B cell (primary cell): ENCODE results near the gene ORAI3. TPM values are rescaled to one million over a fixed set of nuclear protein-coding genes. Genes with fewer than 3 reads are reported as not detected.

Experiments used
- ATAC-seq: fragments of 200-7000 bp; cut with Tn5 transposase; one replicate; pipeline ENCODE4 v1.10.0; 2021; ENCODE audit warnings: low read depth, mild to moderate bottlenecking, moderate number of reproducible peaks, moderate library complexity
- CTCF ChIA-PET: fragments of 350-600 bp; sonication (Branson Sonifier 250); formaldehyde crosslinking; loops from one replicate; lab custom pipeline; 2021; ENCODE audit warnings: antibody characterized with exemption, inconsistent platforms; lab: Charles Lee
- POLR2A ChIA-PET: fragments of 350-600 bp; sonication (Branson Sonifier 250); formaldehyde crosslinking; loops from one replicate; lab custom pipeline; 2021; ENCODE audit warnings: antibody characterized with exemption; lab: Charles Lee
- DNase-seq: peaks from one replicate; pipeline ENCODE4 v3.0.0; 2013
- H2AFZ ChIP-seq: 2 replicates; pipeline ENCODE4 v1.6.1; 2012; ENCODE audit warnings: mild to moderate bottlenecking, low read depth, low read length; ENCODE audit not compliant: insufficient read depth, poor library complexity, severe bottlenecking
- H3K27ac ChIP-seq, 2 donors: 1 replicate in 1 of 2; 2 replicates in 1 of 2; pipeline ENCODE4 v1.5.1; 2012 to 2013; ENCODE audit warnings: low read length in 2 of 2, mild to moderate bottlenecking in 2 of 2, moderate library complexity in 1 of 2
- H3K27me3 ChIP-seq, 4 experiments: fragments of 200-600 bp in 1 of 4; sonication (generic) in 1 of 4; replicated peaks in 1 of 4; 1 replicate in 2 of 4; 2 replicates in 2 of 4; pipeline versions ENCODE4 v1.6.1 to v1.7.0; 2013 to 2016; ENCODE audit warnings: low read length in 3 of 4, mild to moderate bottlenecking in 2 of 4, mixed read lengths in 1 of 4, moderate library complexity in 1 of 4; ENCODE audit not compliant: insufficient read depth in 4 of 4, control insufficient read depth in 3 of 4; ENCODE audit errors: control extremely low read depth in 1 of 4
- H3K36me3 ChIP-seq, 2 experiments: replicated peaks in 1 of 2; 1 replicate in 1 of 2; 2 replicates in 1 of 2; pipeline versions ENCODE4 v1.6.1 to v1.7.1; 2013; ENCODE audit warnings: low read length in 1 of 2; ENCODE audit not compliant: insufficient read depth in 2 of 2, control insufficient read depth in 1 of 2; ENCODE audit errors: control extremely low read depth in 1 of 2, extremely low read depth in 1 of 2
- H3K4me1 ChIP-seq, 2 donors: fragments of 200-600 bp in 1 of 2; sonication (generic) in 1 of 2; 1 replicate in 1 of 2; 2 replicates in 1 of 2; pipeline versions ENCODE4 v1.5.1 to v1.6.1; 2013 to 2017; ENCODE audit warnings: low read length in 2 of 2; ENCODE audit not compliant: control insufficient read depth in 2 of 2, insufficient read depth in 2 of 2
- H3K4me2 ChIP-seq: replicated peaks from 2 replicates; pipeline ENCODE3; 2012; ENCODE audit warnings: mild to moderate bottlenecking, low read depth, low read length; ENCODE audit not compliant: poor library complexity, severe bottlenecking
- H3K4me3 ChIP-seq, 5 experiments: fragments of 200-600 bp in 1 of 5; sonication (generic) in 1 of 5; 1 replicate in 3 of 5; 2 replicates in 2 of 5; pipeline versions ENCODE4 v1.5.1 to v1.7.0; 2011 to 2016; ENCODE audit warnings: low read length in 4 of 5, mild to moderate bottlenecking in 4 of 5, low read depth in 2 of 5, control low read depth in 1 of 5, moderate library complexity in 1 of 5; ENCODE audit not compliant: insufficient read depth in 1 of 5; ENCODE audit errors: control extremely low read depth in 1 of 5, extremely low read depth in 1 of 5
- H3K79me2 ChIP-seq: fragments of 200-600 bp; sonication (generic); one replicate; pipeline ENCODE4 v1.6.0; 2016; ENCODE audit warnings: low read length; ENCODE audit not compliant: control insufficient read depth, insufficient read depth
- H3K9ac ChIP-seq: fragments of 200-600 bp; sonication (generic); 2 replicates; pipeline ENCODE4 v1.6.1; 2017; ENCODE audit warnings: mild to moderate bottlenecking, low read length, moderate library complexity
- H3K9me3 ChIP-seq, 3 donors: one replicate each; pipeline versions ENCODE4 v1.6.1 to v1.7.1; 2013; ENCODE audit warnings: low read length in 2 of 3; ENCODE audit not compliant: control insufficient read depth in 2 of 3, insufficient read depth in 1 of 3; ENCODE audit errors: control extremely low read depth in 1 of 3
- H4K20me1 ChIP-seq: 2 replicates; pipeline ENCODE4 v1.6.0; 2012; ENCODE audit warnings: mild to moderate bottlenecking, low read length; ENCODE audit not compliant: insufficient read depth, control insufficient read depth, poor library complexity, severe bottlenecking
- H3K27ac Mint-ChIP-seq: one replicate; pipeline ENCODE4 v1.8.0; 2021; ENCODE audit warnings: mixed read lengths
- H3K27me3 Mint-ChIP-seq: one replicate; pipeline ENCODE4 v1.8.0; 2021; ENCODE audit warnings: mixed read lengths
- H3K4me1 Mint-ChIP-seq: one replicate; pipeline ENCODE4 v1.8.0; 2021; ENCODE audit warnings: mixed read lengths
- H3K4me3 Mint-ChIP-seq: one replicate; pipeline ENCODE4 v1.8.0; 2021; ENCODE audit warnings: mixed read lengths
- H3K9me3 Mint-ChIP-seq: one replicate; pipeline ENCODE4 v1.8.0; 2022; ENCODE audit warnings: mixed read lengths; ENCODE audit not compliant: insufficient read depth
- EZH2 ChIP-seq: IDR thresholded peaks from 2 replicates; pipeline ENCODE4 v1.6.1; 2012; ENCODE audit warnings: borderline replicate concordance, low read depth, mild to moderate bottlenecking, moderate library complexity, low read length; ENCODE audit not compliant: insufficient read depth, poor library complexity, severe bottlenecking
- WGBS: methylation state at CpG from one replicate; pipeline ENCODE4 v1.1.5; 2013; ENCODE audit warnings: missing lambda C conversion rate; ENCODE audit not compliant: insufficient coverage; 5-methylcytosine and 5-hydroxymethylcytosine counted together
- intact Hi-C: fragments of 100-400 bp; cut with micrococcal nuclease; formaldehyde crosslinking; loops from one replicate; pipeline ENCODE4 v1.10.0; 2022
- polyA plus RNA-seq: library from polyadenylated mRNA; depleted of rRNA; stranded (reverse); fragments of >200 nt; gene quantifications from 2 replicates; pipeline ENCODE4 v1.2.3, GENCODE V29; 2012
- total RNA-seq, 2 donors: library from RNA; stranded (reverse); fragments of 120-200 nt in 1 of 2; gene quantifications; 1 replicate in 1 of 2; 2 replicates in 1 of 2; pipeline versions ENCODE4 v1.2.3 to v1.2.4, GENCODE V29; 2013 to 2022
- TF ChIP-seq, protein P1 (sequence below): fragments of 200-600 bp; IDR thresholded peaks from one replicate; pipeline ENCODE4 v1.8.0; 2022; ENCODE audit warnings: antibody characterized with exemption, mild to moderate bottlenecking

The ORAI3 gene
- total and polyA plus RNA-seq, 2 donors (not counting 1 experiment from before 2014, with no cell fraction given): 32.2 to 51.8 TPM

DNA sequence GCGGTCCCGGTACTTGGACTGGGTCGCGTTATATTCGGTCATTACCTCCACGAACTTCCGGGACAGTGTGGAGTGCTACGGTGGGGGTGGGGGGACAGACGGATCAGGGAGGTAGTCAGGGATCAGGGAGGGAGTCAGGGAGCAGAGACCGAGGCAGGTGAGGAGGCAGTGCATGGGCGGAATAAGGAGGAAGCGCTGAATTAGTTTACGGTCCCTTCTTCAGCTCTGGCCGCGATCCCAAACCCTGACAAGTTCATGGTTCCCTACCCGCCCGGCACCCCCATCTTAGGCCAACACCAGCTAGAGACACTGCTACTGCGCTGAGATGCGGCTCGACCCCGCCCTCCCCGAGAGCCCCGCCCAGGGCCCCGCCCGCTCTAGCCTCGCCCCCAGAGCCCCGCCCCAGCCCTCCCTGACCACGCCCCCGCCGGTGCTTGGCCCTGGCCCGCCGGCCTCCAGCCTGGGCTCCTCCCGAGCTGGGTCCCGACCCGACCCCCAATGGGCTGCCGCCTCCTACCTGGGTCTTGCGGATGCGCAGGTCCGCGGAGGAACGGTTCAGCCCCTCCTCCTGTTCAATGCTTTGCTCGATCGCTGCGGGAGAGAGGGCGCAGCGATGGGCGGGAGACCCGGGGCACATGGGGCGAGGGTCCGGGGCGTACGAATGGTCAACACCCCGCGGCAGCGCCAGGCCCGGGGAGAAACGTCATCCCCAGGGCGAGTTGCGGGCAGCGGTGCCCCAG lies 48.3 kb downstream of the ORAI3 start:
- peak overlapping the region; percentile 92 for H3K27ac Mint-ChIP-seq
- Histone ChIP-seq H4K20me1 (no peaks in the 10 kb centered on the region), H3K9ac (peak overlapping the region; percentile 72), H3K36me3 (no peaks in the 10 kb centered on the region), H3K27ac (peak overlapping the region; percentile 29 to 62), H3K4me3 (peak overlapping the region in 4 of 5 experiments; percentile 54 to 72 (median 66)), H3K79me2 (no peaks in the 10 kb centered on the region), H3K9me3 (peaks cover 0 to 5% (median 0%) of the 10 kb centered on the region in 3 donors), H3K4me2 (peak overlapping the region; percentile 88), H2AFZ (peak overlapping the region; percentile 96), H3K4me1 (peaks cover 9 to 13% of the 10 kb centered on the region in 2 donors), H3K27me3 (peaks cover 0 to 7% (median 0%) of the 10 kb centered on the region in 4 experiments)
- WGBS: 5% methylated on average over 53 of the region's 60 CpGs
- peaks cover 9% of the 10 kb centered on the region for H3K4me1 Mint-ChIP-seq
- peak overlapping the region; percentile 91 for H3K4me3 Mint-ChIP-seq
- TF ChIP-seq, protein P1, sequence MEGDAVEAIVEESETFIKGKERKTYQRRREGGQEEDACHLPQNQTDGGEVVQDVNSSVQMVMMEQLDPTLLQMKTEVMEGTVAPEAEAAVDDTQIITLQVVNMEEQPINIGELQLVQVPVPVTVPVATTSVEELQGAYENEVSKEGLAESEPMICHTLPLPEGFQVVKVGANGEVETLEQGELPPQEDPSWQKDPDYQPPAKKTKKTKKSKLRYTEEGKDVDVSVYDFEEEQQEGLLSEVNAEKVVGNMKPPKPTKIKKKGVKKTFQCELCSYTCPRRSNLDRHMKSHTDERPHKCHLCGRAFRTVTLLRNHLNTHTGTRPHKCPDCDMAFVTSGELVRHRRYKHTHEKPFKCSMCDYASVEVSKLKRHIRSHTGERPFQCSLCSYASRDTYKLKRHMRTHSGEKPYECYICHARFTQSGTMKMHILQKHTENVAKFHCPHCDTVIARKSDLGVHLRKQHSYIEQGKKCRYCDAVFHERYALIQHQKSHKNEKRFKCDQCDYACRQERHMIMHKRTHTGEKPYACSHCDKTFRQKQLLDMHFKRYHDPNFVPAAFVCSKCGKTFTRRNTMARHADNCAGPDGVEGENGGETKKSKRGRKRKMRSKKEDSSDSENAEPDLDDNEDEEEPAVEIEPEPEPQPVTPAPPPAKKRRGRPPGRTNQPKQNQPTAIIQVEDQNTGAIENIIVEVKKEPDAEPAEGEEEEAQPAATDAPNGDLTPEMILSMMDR: no peak
- TF ChIP-seq EZH2: no peak
- no peaks in the 10 kb centered on the region for H3K27me3 Mint-ChIP-seq
- POLR2A ChIA-PET: interaction anchor here (0.5 to 1.6 kb wide), 4 partner anchors 123 to 496 kb away, joined by 3 to 6 read pairs (median 5); partner anchors contain the start of gene FUS
- intact Hi-C loops: loop anchor here (1.0 kb wide), 5 partner anchors 37 to 145 kb away; partner anchors contain the start of genes SETD1A and VKORC1
- CTCF ChIA-PET: interaction anchor here (0.7 to 1.8 kb wide), 4 partner anchors 11 to 145 kb away, joined by 3 to 6 read pairs (median 4); partner anchors contain the start of gene ZNF668
- ATAC-seq (peak; percentile 100), DNase-seq (peak; percentile 88)
- H3K9me3 Mint-ChIP-seq: no peaks in the 10 kb centered on the region
